Ishikawa (cell line): ENCODE data around the gene RPUSD4.

ENCODE experiments used
- CEBPB ChIP-seq: IDR thresholded peaks from 2 replicates; pipeline ENCODE4 v1.6.1; 2012
- CREB1 ChIP-seq: IDR thresholded peaks from 2 replicates; pipeline ENCODE4 v1.6.1; 2012; ENCODE audit warnings: low read depth
- EGR1 ChIP-seq: IDR thresholded peaks from 2 replicates; pipeline ENCODE4 v1.6.1; 2012
- EP300 ChIP-seq: IDR thresholded peaks from 2 replicates; pipeline ENCODE4 v1.6.1; 2012; ENCODE audit warnings: borderline replicate concordance
- FOXM1 ChIP-seq: IDR thresholded peaks from 2 replicates; pipeline ENCODE4 v1.6.1; 2012; ENCODE audit warnings: low read depth, borderline replicate concordance
- MAX ChIP-seq: IDR thresholded peaks from 2 replicates; pipeline ENCODE4 v1.6.1; 2012
- NFIC ChIP-seq: IDR thresholded peaks from 2 replicates; pipeline ENCODE4 v1.6.1; 2012
- RAD21 ChIP-seq: IDR thresholded peaks from 2 replicates; pipeline ENCODE4 v1.6.1; 2012; ENCODE audit warnings: low read depth
- REST ChIP-seq: IDR thresholded peaks from 2 replicates; pipeline ENCODE4 v1.6.1; 2012; ENCODE audit warnings: low read depth, mild to moderate bottlenecking
- TAF1 ChIP-seq: IDR thresholded peaks from 2 replicates; pipeline ENCODE4 v1.6.1; 2012; ENCODE audit warnings: low read depth, mild to moderate bottlenecking
- TCF12 ChIP-seq: IDR thresholded peaks from 2 replicates; pipeline ENCODE4 v1.6.1; 2012; ENCODE audit warnings: low read depth
- TEAD4 ChIP-seq: IDR thresholded peaks from 2 replicates; pipeline ENCODE4 v1.6.1; 2012
- YY1 ChIP-seq: IDR thresholded peaks from 2 replicates; pipeline ENCODE4 v1.6.1; 2012; ENCODE audit warnings: low read depth
- ZBTB7A ChIP-seq: IDR thresholded peaks from 2 replicates; pipeline ENCODE4 v1.6.1; 2012; ENCODE audit warnings: low read depth
- TF ChIP-seq, protein P1 (sequence below): IDR thresholded peaks from 2 replicates; pipeline ENCODE4 v1.6.1; 2012

RPUSD4 gene

DNA sequence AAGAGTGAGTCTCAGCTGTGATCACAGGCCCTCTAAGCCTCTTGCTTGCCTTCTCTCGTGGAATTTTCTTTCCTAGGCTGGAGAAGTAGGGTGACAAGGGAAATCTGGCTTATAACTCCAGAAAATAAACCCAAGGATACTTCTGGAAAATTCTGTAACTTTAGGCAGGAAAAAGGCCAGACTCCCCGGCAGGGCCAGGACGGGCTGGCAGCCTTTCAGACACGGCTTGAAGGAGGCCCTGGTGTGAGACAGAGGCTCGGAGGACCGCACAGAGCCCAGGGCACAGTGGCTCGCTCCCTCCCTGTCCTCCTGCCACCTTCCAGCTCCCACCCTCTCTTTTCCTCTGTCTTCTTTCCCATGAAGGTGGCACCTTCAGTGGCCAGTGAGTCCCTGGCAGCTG lies 19.1 kb downstream of the RPUSD4 start:
- TF ChIP-seq RAD21: no peak
- TF ChIP-seq FOXM1: no peak
- TF ChIP-seq TCF12: no peak
- no peak for TF ChIP-seq CEBPB
- TF ChIP-seq YY1: no peak
- TF ChIP-seq MAX: no peak
- no peak for TF ChIP-seq TAF1
- TF ChIP-seq CREB1: no peak
- TF ChIP-seq, protein P1, sequence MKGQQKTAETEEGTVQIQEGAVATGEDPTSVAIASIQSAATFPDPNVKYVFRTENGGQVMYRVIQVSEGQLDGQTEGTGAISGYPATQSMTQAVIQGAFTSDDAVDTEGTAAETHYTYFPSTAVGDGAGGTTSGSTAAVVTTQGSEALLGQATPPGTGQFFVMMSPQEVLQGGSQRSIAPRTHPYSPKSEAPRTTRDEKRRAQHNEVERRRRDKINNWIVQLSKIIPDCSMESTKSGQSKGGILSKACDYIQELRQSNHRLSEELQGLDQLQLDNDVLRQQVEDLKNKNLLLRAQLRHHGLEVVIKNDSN: no peak
- no peak for TF ChIP-seq ZBTB7A
- TF ChIP-seq EGR1: no peak
- no peak for TF ChIP-seq REST

DNA sequence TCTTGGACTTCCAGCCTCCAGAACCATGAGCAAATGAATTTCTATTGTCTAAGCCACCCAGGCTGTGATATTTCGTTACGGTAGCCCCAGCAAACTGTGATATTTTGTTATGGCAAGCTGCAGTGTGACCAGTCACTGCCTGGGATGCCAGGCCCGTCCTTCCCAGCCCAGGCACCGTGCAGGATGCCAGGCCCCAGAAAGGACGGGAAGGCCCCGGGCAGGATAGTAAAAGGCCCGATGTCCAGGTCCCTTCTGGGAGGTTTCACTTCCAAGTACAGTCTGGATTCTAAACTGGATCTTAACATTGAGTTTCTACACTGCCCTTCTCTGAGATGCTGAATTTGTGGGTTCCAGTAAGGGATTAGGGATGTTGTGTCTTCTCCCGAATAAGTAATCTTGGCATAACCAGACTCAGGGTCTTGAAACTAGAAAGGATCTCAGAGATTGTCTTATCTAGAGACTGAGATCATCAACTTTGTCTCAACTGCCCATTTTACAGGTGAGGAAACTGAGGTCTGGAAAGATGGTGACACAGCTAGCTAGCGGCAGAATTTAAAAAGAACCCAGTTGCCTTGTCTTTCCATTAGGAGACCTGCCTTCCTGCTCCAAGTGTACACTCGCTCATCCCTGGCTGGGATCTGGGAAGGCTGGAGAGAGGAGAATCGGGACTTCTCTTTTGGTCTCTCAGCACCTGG lies 19.9 kb downstream of the RPUSD4 start:
- TF ChIP-seq YY1: no peak
- no peak for TF ChIP-seq ZBTB7A
- no peak for TF ChIP-seq FOXM1
- no peak for TF ChIP-seq RAD21
- no peak for TF ChIP-seq CEBPB

GRCh38 chr11:126190792-126191191 lies 20.7 kb downstream of the RPUSD4 start:
- TF ChIP-seq MAX: no peak
- TF ChIP-seq, protein P1: no peak
- TF ChIP-seq REST: no peak
- TF ChIP-seq NFIC: no peak
- TF ChIP-seq EP300: no peak
- no peak for TF ChIP-seq CREB1
- TF ChIP-seq ZBTB7A: no peak
- no peak for TF ChIP-seq TEAD4
- TF ChIP-seq RAD21: no peak
- no peak for TF ChIP-seq TCF12
- TF ChIP-seq TAF1: no peak

- TF ChIP-seq CREB1 (no peak), TAF1 (no peak), EGR1 (no peak), MAX (no peak), EP300 (no peak), REST (no peak), ZBTB7A (no peak), YY1 (no peak), TCF12 (no peak), FOXM1 (no peak), CEBPB (no peak)
- TF ChIP-seq, protein P1: no peak
Measured at GRCh38 chr11:126189109-126189929, 22.1 kb downstream of the RPUSD4 start.
